Panc1 (cell line): ENCODE data around the gene KANK2.

Experiments used
- POLR2AphosphoS5 ChIP-seq: IDR thresholded peaks from 2 replicates; pipeline ENCODE4 v1.6.1; 2012; ENCODE audit warnings: mild to moderate bottlenecking, low read depth, low read length, moderate library complexity
- SIN3A ChIP-seq: IDR thresholded peaks from 2 replicates; pipeline ENCODE4 v1.6.1; 2012; ENCODE audit warnings: low read depth, mild to moderate bottlenecking, low read length, moderate library complexity, borderline replicate concordance; ENCODE audit not compliant: insufficient read depth
- TCF7L2 ChIP-seq: IDR thresholded peaks from 2 replicates; pipeline ENCODE4 v1.6.1; 2011; ENCODE audit warnings: mild to moderate bottlenecking, low read depth, low read length, inconsistent platforms
- TF ChIP-seq, protein P1 (sequence below): fragments of 450-650 bp; IDR thresholded peaks from 2 replicates; pipeline ENCODE4 v1.5.1; 2017; ENCODE audit warnings: mild to moderate bottlenecking
- TF ChIP-seq, protein P2 (sequence below), 2 experiments: IDR thresholded peaks; 2 replicates each; pipeline ENCODE4 v1.6.1; 2011 to 2012; ENCODE audit warnings: low read depth in 2 of 2, control low read depth in 1 of 2, low read length in 1 of 2, mild to moderate bottlenecking in 1 of 2, moderate library complexity in 1 of 2; ENCODE audit not compliant: insufficient read depth in 1 of 2

- TF ChIP-seq, protein P1, sequence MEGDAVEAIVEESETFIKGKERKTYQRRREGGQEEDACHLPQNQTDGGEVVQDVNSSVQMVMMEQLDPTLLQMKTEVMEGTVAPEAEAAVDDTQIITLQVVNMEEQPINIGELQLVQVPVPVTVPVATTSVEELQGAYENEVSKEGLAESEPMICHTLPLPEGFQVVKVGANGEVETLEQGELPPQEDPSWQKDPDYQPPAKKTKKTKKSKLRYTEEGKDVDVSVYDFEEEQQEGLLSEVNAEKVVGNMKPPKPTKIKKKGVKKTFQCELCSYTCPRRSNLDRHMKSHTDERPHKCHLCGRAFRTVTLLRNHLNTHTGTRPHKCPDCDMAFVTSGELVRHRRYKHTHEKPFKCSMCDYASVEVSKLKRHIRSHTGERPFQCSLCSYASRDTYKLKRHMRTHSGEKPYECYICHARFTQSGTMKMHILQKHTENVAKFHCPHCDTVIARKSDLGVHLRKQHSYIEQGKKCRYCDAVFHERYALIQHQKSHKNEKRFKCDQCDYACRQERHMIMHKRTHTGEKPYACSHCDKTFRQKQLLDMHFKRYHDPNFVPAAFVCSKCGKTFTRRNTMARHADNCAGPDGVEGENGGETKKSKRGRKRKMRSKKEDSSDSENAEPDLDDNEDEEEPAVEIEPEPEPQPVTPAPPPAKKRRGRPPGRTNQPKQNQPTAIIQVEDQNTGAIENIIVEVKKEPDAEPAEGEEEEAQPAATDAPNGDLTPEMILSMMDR: no peak
- TF ChIP-seq, protein P2, sequence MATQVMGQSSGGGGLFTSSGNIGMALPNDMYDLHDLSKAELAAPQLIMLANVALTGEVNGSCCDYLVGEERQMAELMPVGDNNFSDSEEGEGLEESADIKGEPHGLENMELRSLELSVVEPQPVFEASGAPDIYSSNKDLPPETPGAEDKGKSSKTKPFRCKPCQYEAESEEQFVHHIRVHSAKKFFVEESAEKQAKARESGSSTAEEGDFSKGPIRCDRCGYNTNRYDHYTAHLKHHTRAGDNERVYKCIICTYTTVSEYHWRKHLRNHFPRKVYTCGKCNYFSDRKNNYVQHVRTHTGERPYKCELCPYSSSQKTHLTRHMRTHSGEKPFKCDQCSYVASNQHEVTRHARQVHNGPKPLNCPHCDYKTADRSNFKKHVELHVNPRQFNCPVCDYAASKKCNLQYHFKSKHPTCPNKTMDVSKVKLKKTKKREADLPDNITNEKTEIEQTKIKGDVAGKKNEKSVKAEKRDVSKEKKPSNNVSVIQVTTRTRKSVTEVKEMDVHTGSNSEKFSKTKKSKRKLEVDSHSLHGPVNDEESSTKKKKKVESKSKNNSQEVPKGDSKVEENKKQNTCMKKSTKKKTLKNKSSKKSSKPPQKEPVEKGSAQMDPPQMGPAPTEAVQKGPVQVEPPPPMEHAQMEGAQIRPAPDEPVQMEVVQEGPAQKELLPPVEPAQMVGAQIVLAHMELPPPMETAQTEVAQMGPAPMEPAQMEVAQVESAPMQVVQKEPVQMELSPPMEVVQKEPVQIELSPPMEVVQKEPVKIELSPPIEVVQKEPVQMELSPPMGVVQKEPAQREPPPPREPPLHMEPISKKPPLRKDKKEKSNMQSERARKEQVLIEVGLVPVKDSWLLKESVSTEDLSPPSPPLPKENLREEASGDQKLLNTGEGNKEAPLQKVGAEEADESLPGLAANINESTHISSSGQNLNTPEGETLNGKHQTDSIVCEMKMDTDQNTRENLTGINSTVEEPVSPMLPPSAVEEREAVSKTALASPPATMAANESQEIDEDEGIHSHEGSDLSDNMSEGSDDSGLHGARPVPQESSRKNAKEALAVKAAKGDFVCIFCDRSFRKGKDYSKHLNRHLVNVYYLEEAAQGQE (IDR thresholded peaks at IDR 0.05; ENCODE audit: insufficient read depth in 1 of 2, low read depth in 2 of 2, low read length in 1 of 2): no peak
- TF ChIP-seq POLR2AphosphoS5 (no peak), SIN3A (no peak), TCF7L2 (no peak)
Observed at GRCh38 chr19:11131471-11131870, 65.9 kb downstream of the KANK2 start.
